Choroid plexus epithelial cell (primary cell): ENCODE results near the gene PROX1.

Experiments
- DNase-seq: peaks from one replicate; pipeline ENCODE4 v3.0.0-alpha.2; 2010; ENCODE audit warnings: low read depth
- H3K4me3 ChIP-seq: 2 replicates; pipeline ENCODE4 v1.5.1; 2011; ENCODE audit warnings: low read depth, mild to moderate bottlenecking, control low read depth, low read length, moderate library complexity
- TF ChIP-seq, protein P1 (sequence below): conservative IDR thresholded peaks from 2 replicates; pipeline ENCODE4 v1.5.1; 2011; ENCODE audit warnings: low read depth, mild to moderate bottlenecking, control low read depth, inconsistent platforms, low read length, moderate library complexity

PROX1 gene

DNA sequence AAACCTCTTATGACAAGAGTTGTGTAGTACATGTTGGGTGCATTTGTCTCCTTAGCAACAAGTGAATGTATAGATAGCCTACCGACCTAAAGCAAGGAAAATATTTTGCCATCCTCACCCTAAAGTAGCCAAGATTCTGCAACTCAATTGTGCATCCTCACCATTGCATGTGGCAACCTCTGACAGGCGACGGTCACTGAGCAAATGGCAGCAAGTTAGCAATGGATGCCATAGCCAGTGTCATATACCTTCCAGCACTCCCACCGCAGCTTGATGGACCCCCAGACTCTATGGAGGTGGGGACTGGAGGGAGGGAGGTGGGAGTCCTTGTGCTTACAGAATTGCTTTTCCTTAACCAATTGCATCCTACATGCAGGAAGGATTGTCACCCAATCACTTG lies 17.0 kb downstream of the PROX1 start:
- no peak overlapping the region for H3K4me3 ChIP-seq
- no peak for DNase-seq
- TF ChIP-seq, protein P1, sequence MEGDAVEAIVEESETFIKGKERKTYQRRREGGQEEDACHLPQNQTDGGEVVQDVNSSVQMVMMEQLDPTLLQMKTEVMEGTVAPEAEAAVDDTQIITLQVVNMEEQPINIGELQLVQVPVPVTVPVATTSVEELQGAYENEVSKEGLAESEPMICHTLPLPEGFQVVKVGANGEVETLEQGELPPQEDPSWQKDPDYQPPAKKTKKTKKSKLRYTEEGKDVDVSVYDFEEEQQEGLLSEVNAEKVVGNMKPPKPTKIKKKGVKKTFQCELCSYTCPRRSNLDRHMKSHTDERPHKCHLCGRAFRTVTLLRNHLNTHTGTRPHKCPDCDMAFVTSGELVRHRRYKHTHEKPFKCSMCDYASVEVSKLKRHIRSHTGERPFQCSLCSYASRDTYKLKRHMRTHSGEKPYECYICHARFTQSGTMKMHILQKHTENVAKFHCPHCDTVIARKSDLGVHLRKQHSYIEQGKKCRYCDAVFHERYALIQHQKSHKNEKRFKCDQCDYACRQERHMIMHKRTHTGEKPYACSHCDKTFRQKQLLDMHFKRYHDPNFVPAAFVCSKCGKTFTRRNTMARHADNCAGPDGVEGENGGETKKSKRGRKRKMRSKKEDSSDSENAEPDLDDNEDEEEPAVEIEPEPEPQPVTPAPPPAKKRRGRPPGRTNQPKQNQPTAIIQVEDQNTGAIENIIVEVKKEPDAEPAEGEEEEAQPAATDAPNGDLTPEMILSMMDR = no peak

DNA sequence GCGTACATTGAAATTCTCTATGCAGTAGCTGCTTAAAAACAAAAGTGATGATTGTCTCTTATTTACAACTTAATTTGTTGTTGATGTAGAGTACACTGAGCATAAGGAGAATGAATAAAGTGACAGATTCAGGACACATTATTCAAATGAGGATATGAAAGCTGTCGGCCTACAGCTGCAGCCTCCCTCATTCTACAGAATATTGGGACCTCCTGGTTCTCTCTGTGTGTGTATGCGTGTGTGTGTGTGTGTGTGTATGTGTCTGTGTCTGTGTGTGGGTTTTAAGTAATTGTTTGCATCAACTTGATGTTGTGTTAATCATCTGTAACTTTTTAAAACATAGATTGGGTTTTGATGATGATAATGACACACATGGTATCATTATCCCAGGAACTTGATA lies 17.9 kb downstream of the PROX1 start:
- DNase-seq = no peak
- H3K4me3 ChIP-seq = no peak overlapping the region
- TF ChIP-seq, protein P1 = no peak

DNA sequence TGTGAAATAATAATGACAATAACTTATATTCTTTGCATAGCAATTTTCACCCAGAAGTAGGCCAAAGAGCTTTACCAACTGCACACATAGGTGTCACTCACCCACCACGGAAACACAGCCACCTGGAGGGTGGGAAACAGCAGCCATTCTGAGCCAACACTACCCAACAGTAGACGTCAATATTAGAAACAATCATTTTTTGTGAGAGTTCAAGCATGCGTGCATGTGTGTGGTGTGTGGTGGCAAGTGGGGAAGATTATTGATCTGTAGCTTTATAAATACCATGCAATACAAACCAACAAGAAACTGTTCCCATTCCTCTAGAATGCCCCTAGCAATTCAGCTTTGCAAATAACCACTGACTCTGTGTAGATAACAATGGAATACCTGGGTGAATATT lies 19.1 kb downstream of the PROX1 start:
- TF ChIP-seq, protein P1 = no peak
- no peak for DNase-seq
- no peak overlapping the region for H3K4me3 ChIP-seq

DNA sequence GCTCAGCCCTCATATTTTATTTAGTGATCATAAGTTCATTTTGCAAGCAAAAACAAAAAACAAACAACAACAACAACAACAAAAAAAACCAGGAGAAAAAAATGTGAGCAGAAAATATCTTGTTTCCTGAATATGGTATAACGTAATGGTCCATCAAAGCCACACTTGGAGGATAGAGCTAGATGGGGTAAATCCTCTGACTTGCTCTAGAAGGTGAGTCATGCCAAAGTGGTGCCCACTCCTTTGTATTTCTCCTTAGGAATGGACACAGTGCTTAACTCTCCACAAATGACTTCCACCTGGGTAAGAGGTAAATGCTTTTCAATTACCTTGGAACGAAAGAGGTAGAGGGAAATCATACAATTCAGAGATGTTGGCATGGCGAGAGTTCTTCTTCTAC lies 20.6 kb downstream of the PROX1 start:
- no peak for DNase-seq
- TF ChIP-seq, protein P1 = no peak
- H3K4me3 ChIP-seq = no peak overlapping the region

DNA sequence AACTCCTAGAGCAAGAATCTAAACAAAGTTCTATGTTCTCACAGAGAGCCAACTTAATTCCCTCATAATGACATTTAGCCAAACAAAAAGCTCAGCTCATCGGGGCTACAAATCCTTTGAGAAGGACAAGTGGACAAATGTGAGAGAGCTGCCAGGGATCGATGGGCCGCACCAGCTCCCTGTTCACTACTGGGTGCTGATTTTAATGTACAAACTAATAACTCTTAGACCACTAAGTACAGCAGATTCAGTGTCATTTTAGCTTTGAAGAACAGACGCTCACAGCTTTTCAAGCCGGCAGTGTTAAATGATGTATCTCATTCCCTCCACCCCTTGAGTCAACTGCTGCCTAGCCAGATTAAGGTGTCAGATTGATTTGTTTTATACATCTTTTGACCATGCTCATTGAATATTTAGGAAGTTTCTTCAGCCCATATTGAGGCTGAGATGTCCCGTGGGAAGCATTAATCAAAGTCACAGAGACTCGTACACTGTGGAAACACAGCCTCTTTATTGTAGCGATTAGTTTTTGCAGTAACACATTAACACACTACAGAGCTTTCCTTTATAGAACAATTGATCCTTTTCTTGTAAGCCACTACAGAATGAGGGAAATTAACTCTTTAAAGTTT lies 21.1 kb downstream of the PROX1 start:
- DNase-seq = no peak
- TF ChIP-seq, protein P1 = no peak
- no peak overlapping the region for H3K4me3 ChIP-seq

DNA sequence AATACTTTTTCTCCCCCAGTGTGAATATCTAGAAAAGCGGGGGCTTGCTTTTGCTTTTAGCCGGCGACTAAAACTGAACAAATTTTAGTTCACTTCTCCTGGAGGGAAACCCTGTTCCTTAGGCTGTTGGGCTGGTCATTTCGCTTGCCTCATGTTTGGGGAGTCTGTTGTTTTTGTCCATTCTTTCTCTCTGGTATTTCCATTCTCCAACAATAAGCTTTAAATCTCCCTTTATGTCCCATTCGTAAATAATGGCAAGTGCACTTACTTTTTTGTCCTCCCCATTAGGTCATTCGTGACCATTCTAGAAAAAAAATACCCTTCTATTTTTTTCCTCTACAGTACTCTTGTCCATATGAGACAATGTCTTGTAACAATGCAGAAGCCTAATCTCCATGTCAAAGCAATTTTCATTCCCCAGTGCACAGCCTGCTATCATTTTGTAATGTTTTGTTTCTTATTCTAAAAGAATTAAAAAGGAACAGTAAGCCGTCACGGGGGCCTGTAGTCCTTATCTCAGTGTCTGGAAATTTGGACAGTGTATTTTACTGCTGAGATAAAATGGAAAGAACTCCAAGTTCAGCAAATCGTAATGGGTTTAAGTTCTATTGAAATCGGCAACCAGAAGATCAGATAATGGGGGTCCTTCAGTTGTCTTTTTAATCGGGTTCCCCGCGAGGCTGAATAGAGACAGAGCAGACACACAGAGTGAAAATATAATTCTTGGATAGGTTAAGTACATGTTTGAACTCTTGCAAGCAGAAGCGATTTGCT lies 21.8 kb downstream of the PROX1 start:
- DNase-seq = no peak
- TF ChIP-seq, protein P1 = no peak
- H3K4me3 ChIP-seq = no peak overlapping the region

DNA sequence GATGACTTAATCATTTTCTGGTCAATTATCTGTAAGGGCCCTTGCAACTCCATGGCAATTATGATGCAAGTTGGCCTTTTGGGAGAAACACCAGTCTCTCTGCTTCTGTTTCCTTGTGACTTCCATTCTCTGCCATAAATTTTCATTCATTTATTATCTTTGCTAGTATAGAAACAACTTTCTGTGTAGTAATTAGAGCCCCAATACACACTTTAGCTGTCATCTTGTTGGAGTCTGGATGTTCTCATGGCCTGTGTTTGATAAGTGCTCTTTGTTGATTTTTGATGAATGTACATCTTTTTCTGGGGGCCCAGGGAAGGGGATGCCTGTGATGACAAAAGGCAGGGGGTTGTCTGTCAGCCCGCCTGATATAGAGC lies 22.4 kb downstream of the PROX1 start:
- TF ChIP-seq, protein P1 = no peak
- H3K4me3 ChIP-seq = no peak overlapping the region
- no peak for DNase-seq
